Measurements from ENCODE around the gene MAD1L1.
A peak's percentile ranks its signal among the peaks of the same experiment; 100 is the strongest.
"Not testable (repeated sequence)": the region's sequence is repeated elsewhere in the genome, so short reads cannot be mapped to it uniquely, and the experiment has no call there.

MAD1L1 gene

DNA sequence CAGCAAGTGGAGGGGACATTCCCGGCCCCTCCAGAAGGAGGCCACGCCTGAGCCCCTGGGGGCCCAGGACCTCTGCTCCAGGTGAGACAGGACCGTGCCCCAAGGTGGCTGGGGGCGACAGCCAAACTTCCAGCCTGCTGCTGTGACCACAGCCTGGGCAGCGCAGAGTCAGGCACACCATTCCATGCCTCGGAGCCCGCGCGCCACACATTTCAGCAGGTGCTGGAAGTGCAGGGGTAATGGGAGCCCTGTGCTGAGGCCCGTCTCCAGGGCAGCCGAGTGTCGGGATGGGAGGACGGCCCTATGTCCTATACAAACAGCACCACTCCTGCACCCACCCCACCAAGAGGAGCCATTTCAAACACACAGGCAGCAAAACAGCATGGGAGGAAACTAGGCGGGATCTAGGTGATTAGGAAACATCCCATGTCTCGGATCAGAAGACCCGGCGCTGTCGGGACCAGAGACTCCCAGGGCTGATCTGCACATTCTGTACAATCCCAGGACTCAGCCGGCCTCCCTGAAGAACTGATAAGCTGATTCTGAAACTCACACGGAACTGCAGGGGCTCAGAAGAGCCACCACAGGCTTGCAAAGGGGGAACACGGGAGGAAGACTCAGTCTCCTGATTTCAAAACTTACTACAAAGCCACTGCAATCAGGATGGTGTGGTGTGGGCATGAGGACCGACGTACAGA, 290.4 kb downstream of the MAD1L1 start:
- no peak for DNase-seq (ENCODE audit: low read depth in 2 of 2)

DNA sequence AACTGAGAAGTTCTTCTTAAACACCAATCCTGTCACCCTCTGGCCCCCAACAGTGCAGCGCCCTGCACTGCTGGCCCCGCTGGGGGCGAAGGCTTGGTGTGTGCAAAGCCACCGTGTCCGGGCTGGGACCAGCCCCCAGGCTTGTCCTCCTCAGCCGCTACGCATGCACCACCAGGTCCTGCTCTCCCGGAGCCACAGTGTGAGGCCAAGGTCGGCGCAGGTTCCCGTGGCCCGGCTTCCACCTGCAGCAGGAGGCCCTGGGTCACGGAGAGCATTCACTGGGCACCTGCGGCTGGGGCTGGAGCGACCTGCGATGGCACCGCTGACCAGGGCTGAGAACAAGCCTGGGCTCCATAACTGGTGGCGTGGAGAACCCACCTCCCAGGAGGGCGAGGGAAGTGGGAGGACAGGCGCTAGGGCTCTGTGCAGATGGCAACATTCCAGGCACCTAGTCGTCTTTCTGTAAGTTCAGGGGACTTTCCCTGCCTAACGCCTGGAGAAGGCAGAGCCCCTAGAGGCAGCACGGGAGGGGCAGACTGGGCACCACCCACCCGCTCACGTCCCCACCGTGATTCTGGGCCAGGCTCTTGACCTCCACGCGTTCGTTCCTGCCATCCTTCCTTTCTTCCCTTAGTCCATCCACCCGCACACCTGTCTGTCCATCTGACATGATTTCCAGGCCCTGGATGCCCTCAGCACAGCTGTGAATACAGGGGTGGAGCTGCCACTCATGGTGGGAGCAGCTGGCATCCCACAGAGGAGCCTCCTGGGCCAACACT, 291.1 kb downstream of the MAD1L1 start:
- DNase-seq (ENCODE audit: low read depth in 2 of 2), result no peak

DNA sequence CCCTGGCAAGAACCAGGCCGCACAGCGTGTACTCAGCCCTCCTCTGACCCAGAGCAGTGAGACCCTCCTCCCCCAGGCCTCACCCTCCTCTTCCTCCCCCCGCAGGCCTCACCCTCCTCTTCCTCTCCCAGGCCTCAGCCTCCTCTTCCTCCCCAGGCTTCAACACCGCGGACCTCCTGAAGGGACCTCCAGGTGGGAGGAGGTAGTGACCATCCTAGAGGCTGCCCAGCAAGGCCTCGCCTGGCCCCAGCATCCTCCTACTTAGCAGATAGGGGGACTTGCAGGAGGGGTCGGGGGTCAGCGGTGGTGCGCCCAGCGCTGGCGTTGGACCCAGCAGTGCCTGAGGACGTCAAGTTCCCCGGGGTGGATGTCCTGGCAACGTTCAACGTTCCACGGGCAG, 291.9 kb downstream of the MAD1L1 start:
- DNase-seq (ENCODE audit: low read depth in 2 of 2), result no peak

DNA sequence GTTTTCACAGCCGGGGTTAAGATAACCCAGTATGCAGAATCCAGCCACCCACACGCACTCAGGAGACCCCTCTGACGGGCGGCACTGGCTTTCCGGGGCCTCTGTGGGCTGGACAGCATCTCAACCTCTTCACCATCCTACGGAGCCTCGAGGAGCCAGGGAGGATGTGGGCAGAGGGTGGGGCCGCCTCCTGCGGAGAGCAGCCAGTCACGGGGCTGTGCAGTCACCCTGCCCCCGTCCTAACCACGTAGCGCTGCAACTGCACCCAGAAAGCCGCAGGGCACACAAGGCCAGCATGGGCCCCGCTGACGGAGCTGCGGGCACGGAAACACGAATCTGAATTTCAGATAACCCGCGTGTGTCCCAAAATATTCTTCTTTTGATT, 292.4 kb downstream of the MAD1L1 start:
- DNase-seq (ENCODE audit: low read depth in 2 of 2), result peak; percentile 80 to 87

DNA sequence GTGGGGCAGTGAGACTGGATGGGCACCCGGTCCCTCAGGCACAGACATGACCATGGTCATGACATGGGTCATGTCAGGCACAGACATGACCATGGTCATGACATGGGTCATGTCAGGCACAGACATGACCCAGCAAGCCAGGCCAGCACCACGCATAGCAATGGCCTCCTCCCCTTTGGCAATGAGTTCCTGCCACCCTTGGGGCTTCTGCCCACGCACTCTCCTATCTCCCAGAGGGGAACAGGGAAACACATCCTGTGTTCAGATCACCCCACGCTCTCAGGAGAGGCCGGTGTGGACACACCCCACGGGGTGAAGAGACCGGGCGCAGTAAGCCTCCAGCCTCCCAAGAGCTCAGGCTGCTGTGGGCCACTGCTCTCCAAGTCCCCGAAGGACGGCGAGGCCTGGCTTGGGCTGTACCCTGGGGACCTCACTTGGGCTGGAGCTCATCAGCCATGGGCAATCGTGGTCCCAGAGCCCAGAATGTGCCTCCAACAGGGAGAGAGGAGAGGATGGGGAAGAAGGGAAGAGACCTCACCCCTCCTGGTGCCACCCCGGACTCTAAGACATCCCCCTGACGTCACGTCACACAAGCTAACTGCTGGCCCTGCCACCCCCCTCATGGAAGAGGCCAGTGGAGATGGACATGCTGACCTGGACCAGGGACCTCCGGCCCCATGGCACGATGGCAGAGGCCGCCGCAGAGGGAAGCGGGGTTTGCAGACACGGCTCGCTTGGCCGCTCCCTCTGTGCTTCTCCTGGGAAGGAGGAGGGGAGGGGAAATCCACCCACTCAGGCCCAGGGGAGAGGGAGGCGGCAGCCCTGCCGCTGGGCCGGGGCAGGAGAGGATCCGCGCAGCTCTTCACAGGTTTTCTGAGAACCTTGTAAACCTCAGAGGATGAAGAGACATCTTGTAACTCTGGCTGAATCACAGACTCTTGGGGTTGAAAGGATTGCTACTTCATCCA, 293.0 kb downstream of the MAD1L1 start:
- DNase-seq (ENCODE audit: low read depth in 2 of 2), result peak in 1 of 2 donors; percentile 55

DNA sequence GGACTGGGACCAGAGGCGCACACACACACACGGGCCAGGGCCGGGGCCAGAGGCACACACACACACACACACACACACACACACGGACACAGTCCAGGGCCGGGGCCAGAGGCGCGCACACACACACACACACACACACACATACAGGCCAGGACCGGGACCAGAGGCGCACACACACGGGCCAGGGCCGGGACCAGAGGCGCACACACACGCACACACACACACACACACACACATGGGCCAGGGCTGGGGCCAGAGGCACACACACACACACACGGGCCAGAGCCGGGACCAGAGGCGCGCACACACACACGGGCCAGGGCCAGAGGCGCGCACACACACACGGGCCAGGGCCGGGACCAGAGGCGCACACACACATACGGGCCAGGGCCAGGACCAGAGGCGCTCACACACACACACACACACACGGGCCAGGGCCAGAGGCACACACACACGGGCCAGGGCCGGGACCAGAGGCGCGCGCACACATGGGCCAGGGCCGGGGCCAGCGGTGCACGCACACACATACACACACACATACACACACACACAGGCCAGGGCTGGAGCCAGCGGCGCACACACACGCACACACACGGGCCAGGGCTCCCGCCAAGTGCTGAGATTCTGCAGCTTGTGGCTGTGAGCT, 293.8 kb downstream of the MAD1L1 start:
- DNase-seq (ENCODE audit: low read depth in 2 of 2), result no peak

DNA sequence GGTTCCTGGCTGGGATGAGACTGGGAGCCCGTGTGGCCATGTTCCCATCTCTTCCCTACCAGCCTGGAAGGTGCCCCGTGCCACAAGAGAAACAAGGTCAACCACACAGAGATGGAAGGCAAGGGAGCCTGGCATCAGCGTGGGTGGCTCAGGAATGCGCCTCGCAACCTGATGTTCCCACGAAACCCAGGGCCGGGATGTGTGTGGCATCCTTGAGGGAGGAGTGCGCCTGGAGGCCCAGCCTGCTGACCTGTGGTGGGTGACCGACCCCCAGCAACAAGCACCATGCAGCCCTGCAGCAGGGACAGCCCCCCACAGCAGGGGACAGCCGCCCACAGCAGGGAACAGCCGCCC, 295.5 kb downstream of the MAD1L1 start:
- DNase-seq (ENCODE audit: low read depth in 2 of 2), result no peak

DNA sequence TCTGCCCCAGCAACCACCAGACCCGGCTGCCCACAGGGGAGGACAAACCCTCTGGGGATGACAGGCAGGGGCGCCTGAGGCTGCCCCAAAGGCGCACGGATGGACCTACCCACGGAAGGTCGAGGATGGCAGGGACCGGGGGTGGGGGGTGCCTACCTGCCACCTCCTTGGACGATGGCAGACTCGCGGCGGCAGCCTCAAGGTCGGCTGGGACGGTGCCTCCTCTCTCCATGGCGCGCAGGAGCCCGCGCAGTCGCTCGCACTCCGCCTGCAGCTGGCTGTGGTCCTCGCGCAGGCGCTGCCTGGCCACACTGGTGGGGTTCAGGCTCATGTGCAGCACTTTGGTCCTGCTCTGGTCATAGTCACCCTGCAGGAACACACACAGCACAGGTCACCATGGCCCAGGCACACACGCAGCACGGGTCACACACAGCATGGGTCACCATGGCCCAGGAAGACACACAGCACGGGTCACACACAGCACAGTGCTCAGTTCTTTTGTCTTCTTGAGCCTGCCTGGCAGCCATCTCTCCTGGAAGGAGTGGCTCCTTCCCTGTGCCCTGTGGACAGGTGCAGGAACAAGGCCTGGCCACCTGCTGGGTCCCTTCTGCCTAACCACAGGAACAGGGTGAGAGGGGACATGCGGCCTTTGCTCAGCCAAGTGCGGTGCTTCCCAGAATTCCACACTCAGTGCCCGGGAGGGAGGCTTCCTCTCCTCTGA, 296.1 kb downstream of the MAD1L1 start:
- no peak for DNase-seq (ENCODE audit: low read depth in 2 of 2)

DNA sequence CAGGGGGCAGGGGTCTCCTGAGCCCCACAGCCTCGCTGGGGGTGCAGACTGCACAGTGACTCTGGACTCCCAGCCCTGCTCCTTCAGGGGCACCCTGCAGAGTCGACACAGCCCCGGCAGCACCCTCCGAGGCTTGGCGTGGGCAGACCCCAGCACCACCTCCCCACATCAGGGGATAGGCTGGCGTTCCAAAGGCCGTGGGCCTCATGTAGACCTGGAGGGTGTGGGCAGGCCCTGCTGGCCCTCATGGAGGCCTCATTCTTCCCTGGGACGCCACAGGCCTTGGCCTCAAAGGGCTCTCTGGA, 296.8 kb downstream of the MAD1L1 start:
- no peak for DNase-seq (ENCODE audit: low read depth in 2 of 2)

DNA sequence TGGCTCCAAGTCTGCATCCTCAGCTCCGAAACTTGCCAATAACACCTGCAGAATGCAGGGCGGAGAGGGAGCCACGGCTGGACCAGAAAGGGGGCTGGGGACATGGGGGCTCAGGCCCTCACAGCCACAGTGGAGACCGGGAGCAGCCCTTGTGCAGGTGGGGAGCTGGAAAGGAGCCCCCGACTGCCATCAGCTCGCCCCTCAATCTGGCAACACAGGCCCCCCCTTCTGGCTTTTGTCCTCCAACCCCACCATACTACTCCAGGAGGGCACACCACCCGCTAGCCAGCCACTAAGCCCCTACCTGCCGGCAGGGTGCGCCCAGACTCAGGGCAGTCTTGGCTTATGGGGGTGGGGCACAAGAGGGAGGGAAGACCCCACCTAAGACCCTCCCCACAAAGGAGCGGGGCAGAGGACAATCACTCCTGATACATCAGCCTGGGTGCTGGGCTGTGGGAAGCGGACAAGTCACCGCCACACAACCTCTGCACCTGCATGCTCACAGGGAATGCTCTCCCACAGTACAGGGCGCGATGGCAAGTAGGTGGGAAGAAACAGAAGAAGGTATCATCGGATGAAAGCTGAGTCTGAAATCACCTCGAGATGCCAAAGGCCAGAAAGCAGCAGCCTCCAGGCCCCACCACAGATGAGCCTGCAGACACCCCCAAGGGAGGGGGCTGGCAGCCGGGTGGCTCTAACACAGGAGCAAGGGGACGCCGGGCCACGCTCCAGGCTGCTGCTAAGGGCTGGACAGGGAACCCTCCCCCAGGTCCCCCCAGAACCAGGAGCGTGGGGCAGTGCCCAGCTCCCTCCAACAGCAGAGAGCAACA, 297.4 kb downstream of the MAD1L1 start:
- DNase-seq (ENCODE audit: low read depth in 2 of 2), result no peak

DNA sequence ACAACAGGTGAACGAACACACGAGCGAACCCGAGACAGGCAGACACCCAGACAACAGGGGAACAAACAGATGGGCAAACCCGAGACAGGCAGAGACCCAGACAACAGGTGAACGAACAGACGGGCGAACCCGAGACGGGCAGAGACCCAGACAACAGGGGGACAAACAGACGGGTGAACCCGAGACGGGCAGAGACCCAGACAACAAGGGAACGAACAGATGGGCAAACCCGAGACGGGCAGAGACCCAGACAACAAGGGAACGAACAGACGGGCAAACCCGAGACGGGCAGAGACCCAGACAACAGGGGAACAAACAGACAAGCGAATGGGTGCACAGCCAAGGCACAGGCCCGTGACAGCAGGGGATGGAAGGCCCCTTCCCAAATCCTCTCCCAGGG, 298.0 kb downstream of the MAD1L1 start:
- no peak for DNase-seq (ENCODE audit: low read depth in 2 of 2)

DNA sequence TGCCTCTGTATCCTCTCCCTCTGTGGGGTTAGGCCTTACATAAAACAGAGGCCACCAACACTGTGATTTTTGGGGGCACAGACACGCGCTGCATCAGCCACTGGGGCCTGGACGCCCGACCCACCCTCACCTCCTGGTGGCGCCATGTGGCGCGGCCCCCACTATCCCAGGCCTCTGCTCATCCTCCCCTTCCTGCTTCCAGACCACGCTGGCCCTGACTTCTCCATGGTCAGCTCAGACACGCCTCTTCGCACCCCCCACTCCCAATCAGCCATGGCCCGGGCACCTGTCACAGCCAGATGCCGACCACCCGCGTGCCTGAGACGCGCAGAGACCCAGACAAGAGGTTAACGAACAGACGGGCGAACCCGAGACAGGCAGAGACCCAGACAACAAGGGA, 298.7 kb downstream of the MAD1L1 start:
- DNase-seq (ENCODE audit: low read depth in 2 of 2), result no peak

DNA sequence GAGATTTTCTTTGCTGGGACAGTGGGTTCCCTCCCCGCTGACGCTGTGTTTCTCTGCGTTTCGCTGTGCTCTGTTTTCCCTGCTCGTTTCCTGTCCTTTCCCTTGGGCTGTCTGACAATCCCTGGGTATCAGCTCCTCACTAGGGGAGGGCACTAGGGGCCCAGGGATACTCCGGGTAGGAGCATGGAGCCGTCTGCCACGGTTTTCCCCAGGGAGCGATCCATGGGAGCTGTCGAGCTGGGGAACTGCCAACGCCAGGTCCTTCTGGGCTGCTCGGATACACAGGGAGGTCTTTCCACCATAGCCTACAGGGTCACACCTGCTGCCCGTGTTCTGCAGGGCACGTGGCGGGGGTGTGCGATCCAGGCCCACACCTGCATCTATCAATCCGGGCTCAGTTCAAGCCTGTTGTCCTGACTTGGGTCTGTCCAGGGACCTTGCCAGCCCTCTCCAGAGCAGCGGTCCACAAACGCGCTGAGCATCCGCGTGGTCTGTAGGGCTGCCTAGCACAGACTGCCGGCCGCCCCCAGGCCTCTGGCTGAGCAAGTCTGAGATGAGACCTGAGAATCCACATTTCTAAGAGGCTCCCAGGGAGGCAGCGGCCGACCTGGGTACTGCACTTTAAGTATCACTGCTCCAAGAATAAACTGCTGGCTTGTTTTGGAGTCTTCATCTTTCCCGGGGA, 299.5 kb downstream of the MAD1L1 start:
- no peak for DNase-seq (ENCODE audit: low read depth in 2 of 2)

DNA sequence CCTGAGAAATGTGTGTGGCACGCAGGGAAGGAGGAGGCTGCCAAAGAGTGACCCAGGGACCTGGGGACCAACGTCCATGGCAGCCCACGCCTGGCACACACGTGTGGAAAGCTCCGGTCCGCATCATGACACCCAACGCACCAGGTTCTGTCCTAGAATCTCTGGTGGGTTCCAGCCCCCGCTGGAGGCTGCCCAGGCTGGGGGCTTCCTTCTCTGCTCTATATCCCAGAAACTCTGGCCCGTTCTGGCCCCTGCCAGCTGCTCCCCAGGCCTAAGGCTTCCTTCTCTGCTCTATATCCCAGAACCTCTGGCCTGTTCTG, 300.8 kb downstream of the MAD1L1 start:
- DNase-seq (ENCODE audit: low read depth in 2 of 2), result no peak

DNA sequence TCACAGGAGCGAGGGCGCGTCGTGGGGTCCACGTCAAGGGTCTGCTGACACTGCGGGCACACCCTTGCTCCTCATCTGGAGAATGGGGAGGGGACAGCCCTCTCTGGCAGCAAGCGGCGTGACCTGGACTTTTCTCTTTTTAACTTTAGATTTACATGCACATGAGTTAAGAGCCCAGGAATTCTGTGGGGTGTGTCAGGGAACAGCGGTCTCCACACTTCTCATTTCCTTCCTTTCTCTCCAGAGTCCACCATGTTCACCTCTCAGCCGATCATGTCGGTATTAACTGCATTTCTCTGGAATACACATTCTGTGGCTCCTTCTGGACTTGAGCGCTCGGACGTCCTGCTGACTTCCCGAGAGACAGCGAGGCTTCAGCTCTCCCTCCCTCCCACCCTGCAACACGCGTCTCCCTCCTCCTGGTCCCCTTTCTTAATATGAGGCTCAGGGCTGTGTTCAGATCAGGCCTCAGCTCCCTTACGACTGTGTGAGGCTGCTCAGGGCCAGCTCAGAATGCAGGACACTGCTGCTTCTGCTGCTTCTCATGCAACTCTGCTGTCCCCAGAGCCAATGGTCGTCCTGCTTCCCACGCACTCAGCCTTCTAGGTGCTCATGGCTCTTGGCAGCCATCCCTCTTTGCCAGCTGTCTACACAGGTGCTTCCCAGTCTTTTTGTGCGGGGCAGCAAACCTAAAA, 301.3 kb downstream of the MAD1L1 start:
- DNase-seq (ENCODE audit: low read depth in 2 of 2), result no peak

DNA sequence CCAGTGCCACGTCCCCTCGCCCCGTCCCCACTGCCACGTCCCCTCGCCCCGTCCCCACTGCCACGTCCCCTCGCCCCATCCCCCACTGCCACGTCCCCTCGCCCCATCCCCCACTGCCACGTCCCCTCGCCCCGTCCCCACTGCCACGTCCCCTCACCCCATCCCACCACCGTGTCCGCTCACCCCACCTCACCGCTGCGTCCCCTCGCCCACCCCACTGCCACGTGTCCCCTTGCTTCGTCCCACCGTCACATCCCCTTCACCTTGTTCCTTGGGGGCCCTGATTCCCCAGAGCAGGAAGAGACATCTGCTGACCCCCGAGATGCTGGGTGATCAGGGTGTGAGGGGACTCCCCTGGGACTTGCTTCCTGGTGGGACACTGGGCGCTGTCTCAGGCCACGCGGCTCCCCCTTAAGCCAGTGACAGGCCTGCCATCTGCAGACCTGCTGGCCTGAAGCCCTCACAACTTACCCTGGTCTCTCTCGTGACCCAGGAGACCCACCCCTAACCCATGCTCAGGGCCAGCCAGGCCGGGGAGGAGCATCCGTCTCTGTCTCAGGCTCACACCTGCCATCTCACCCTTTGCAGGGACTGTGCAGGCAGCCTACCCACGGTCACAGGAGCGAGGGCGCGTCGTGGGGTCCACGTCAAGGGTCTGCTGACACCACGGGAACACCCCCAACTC, 302.2 kb downstream of the MAD1L1 start:
- no peak for DNase-seq (ENCODE audit: low read depth in 2 of 2)

DNA sequence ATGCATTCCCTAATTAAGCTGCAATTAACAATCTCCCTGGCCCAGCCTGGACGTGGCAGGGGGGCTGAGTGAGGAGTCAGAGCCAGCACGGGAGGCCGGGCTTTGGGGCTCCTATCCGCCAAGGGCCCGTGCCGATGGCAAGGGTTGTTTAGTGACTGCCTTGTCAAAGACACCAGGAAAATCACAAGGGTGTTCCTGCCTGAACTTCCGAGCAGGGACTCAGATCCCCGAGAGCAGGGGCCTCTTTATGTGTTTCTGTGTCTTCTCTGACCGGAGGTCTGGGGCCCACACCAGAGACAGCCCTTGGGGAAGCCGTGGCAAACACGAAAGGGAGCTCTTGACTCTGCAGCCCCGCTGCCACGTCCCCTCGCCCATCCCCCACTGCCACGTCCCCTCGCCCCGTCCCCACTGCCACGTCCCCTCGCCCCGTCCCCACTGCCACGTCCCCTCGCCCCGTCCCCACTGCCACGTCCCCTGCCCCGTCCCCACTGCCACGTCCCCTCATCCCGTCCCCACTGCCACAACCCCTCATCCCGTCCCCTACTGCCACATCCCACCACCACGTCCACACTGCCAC, 303.3 kb downstream of the MAD1L1 start:
- not testable (repeated sequence) for DNase-seq (ENCODE audit: low read depth in 2 of 2)

DNA sequence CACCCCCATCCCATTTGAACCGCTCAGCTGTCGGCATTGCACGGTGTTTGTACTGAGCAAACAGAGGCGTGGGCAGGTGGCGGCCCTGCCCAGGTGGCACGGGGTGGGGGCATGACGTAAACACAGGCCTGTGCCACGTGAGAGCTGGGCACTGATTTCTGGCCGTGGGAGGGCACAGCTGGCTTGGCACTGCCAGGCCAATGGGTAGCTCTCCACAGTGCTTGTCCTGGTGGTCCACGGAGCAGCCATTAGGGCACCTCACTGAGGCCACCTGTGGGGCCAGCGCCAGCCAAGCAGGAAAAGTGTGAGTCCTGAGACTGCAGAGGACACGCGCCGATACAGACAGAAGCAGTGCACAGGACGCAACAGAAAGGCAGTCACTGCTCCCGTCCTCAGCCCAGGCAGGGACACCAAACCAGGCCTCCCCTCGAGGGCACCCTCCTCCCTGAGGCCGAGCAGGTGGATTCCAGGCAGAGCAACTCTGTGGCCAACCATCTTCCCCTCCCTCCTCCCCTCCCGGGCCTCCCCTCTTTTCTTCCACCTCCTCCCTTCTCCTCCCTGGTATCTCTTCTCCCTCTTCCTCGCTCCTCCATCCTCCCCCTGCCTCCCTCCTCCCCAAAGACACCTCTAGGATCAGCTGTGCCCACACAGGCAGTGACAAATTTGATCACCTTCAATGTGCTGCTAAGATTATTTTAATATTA, 303.9 kb downstream of the MAD1L1 start:
- DNase-seq (ENCODE audit: low read depth in 2 of 2), result no peak
